H1 (cell line): ENCODE measurements around the gene ZNF132. TPM values are rescaled to one million over a fixed set of nuclear protein-coding genes. Genes with fewer than 3 reads are reported as not detected.

ENCODE experiments used
- CTCF ChIA-PET: fragments of 300-600 bp; sonication (Branson Sonifier 250); formaldehyde crosslinking; loops from one replicate; lab custom pipeline; 2021; ENCODE audit not compliant: partially characterized antibody; lab: Charles Lee
- POLR2A ChIA-PET: fragments of 300-600 bp; sonication (Branson Sonifier 250); formaldehyde crosslinking; loops from one replicate; lab custom pipeline; 2021; ENCODE audit warnings: inconsistent platforms; ENCODE audit not compliant: partially characterized antibody; lab: Charles Lee
- DNase-seq, 2 experiments: peaks; one replicate each; pipeline versions ENCODE4 v3.0.0 to v3.0.0-alpha.2; 2010 to 2022; ENCODE audit warnings: low spot score in 2 of 2, low read depth in 1 of 2, mixed read lengths in 1 of 2
- FAIRE-seq: peaks from 2 replicates; lab custom pipeline; 2011; peaks lifted over from hg19 to GRCh38; lab: Jason Lieb, UNC
- H2AFZ ChIP-seq: 2 replicates; pipeline ENCODE4 v1.8.1; 2012; ENCODE audit warnings: low read length, inconsistent platforms
- H2AK5ac ChIP-seq: 2 replicates; pipeline ENCODE4 v1.6.1; 2013; ENCODE audit warnings: low read depth, low read length
- H2BK120ac ChIP-seq: replicated peaks from 2 replicates; pipeline ENCODE3; 2013; ENCODE audit warnings: low read depth, low read length, inconsistent platforms
- H2BK12ac ChIP-seq: 2 replicates; pipeline ENCODE4 v1.6.1; 2013; ENCODE audit warnings: low read depth, low read length
- H2BK15ac ChIP-seq: 2 replicates; pipeline ENCODE4 v1.6.1; 2013; ENCODE audit warnings: low read length
- H2BK20ac ChIP-seq: 2 replicates; pipeline ENCODE4 v1.6.1; 2013; ENCODE audit warnings: low read length
- H2BK5ac ChIP-seq: 2 replicates; pipeline ENCODE4 v1.6.1; 2013; ENCODE audit warnings: low read depth, low read length
- H3K14ac ChIP-seq: 2 replicates; pipeline ENCODE4 v1.6.1; 2013; ENCODE audit warnings: inconsistent platforms; ENCODE audit not compliant: insufficient read length
- H3K18ac ChIP-seq: 2 replicates; pipeline ENCODE4 v1.6.1; 2013; ENCODE audit warnings: low read length; ENCODE audit errors: extremely low read depth
- H3K23ac ChIP-seq: 2 replicates; pipeline ENCODE4 v1.6.1; 2013; ENCODE audit warnings: inconsistent platforms; ENCODE audit not compliant: insufficient read length
- H3K23me2 ChIP-seq: 2 replicates; pipeline ENCODE4 v1.6.1; 2013; ENCODE audit warnings: low read depth, low read length
- H3K27ac ChIP-seq: 2 replicates; pipeline ENCODE4 v1.6.1; 2011; ENCODE audit warnings: low read depth, low read length, inconsistent platforms
- H3K27me3 ChIP-seq, 4 experiments: replicated peaks in 1 of 4; 1 replicate in 1 of 4; 2 replicates in 3 of 4; pipeline versions ENCODE4 v1.6.1 to v1.8.1; 2011 to 2013; ENCODE audit warnings: low read length in 3 of 4, mild to moderate bottlenecking in 3 of 4, inconsistent platforms in 2 of 4, mixed read lengths in 2 of 4, moderate library complexity in 1 of 4; ENCODE audit not compliant: control insufficient read depth in 3 of 4, insufficient read depth in 3 of 4; ENCODE audit errors: extremely low read depth in 1 of 4
- H3K36me3 ChIP-seq, 4 experiments: 2 replicates each; pipeline versions ENCODE4 v1.6.1 to v1.8.1; 2011 to 2013; ENCODE audit warnings: mild to moderate bottlenecking in 4 of 4, low read length in 3 of 4, moderate library complexity in 2 of 4, control low read depth in 1 of 4, inconsistent platforms in 1 of 4; ENCODE audit not compliant: insufficient read depth in 4 of 4, control insufficient read depth in 2 of 4
- H3K4ac ChIP-seq: replicated peaks from 2 replicates; pipeline ENCODE3; 2013; ENCODE audit warnings: low read length, low read depth, mixed read lengths, inconsistent platforms; ENCODE audit not compliant: insufficient read length
- H3K4me1 ChIP-seq, 4 experiments: replicated peaks in 1 of 4; 1 replicate in 1 of 4; 2 replicates in 3 of 4; pipeline versions ENCODE4 v1.6.1 to v1.8.1; 2011 to 2013; ENCODE audit warnings: low read length in 3 of 4, inconsistent platforms in 2 of 4, mixed read lengths in 1 of 4; ENCODE audit not compliant: insufficient read depth in 4 of 4, control insufficient read depth in 3 of 4
- H3K4me2 ChIP-seq, 2 experiments: 2 replicates each; pipeline versions ENCODE4 v1.6.1 to v1.8.1; 2011 to 2013; ENCODE audit warnings: low read depth in 2 of 2, low read length in 2 of 2, control low read depth in 1 of 2, inconsistent platforms in 1 of 2, mild to moderate bottlenecking in 1 of 2; ENCODE audit not compliant: insufficient read depth in 1 of 2
- H3K4me3 ChIP-seq, 4 experiments: fragments of 200-600, 300-600 bp in 1 of 4; sonication (generic), shearing (Covaris generic), sonication (Bioruptor Twin) in 1 of 4; 2 replicates each; pipeline versions ENCODE4 v1.5.1 to v1.8.1; 2011 to 2016; ENCODE audit warnings: low read length in 4 of 4, low read depth in 3 of 4, control low read depth in 2 of 4, inconsistent platforms in 2 of 4, mild to moderate bottlenecking in 2 of 4, mixed read lengths in 1 of 4, moderate library complexity in 1 of 4; ENCODE audit not compliant: insufficient read depth in 2 of 4; ENCODE audit errors: extremely low read depth in 1 of 4
- H3K56ac ChIP-seq: replicated peaks from 2 replicates; pipeline ENCODE3; 2013; ENCODE audit warnings: low read depth, mild to moderate bottlenecking, mixed read lengths, low read length, inconsistent platforms; ENCODE audit not compliant: insufficient read length
- H3K79me1 ChIP-seq: 2 replicates; pipeline ENCODE4 v1.6.1; 2013; ENCODE audit warnings: low read depth, low read length, control low read depth
- H3K79me2 ChIP-seq, 2 experiments: 2 replicates each; pipeline versions ENCODE4 v1.6.1 to v1.8.1; 2012 to 2013; ENCODE audit warnings: low read length in 2 of 2, mild to moderate bottlenecking in 2 of 2, inconsistent platforms in 1 of 2; ENCODE audit not compliant: insufficient read depth in 2 of 2, control insufficient read depth in 1 of 2
- H3K9ac ChIP-seq, 4 experiments: replicated peaks in 1 of 4; 1 replicate in 1 of 4; 2 replicates in 3 of 4; pipeline versions ENCODE4 v1.6.1 to v1.8.1; 2011 to 2013; ENCODE audit warnings: low read depth in 3 of 4, low read length in 3 of 4, control low read depth in 2 of 4, mild to moderate bottlenecking in 2 of 4, moderate library complexity in 2 of 4, inconsistent platforms in 1 of 4; ENCODE audit errors: extremely low read depth in 1 of 4
- H3K9me3 ChIP-seq, 2 experiments: 2 replicates each; pipeline versions ENCODE4 v1.6.1 to v1.8.1; 2012 to 2013; ENCODE audit warnings: mild to moderate bottlenecking in 2 of 2, moderate library complexity in 2 of 2, control low read depth in 1 of 2, inconsistent platforms in 1 of 2, low read depth in 1 of 2, low read length in 1 of 2, mixed read lengths in 1 of 2; ENCODE audit not compliant: insufficient read depth in 2 of 2
- H4K20me1 ChIP-seq, 2 experiments: replicated peaks in 1 of 2; 2 replicates each; pipeline versions ENCODE3 to v1.8.1; 2011 to 2013; ENCODE audit warnings: inconsistent platforms in 2 of 2, low read length in 2 of 2, mild to moderate bottlenecking in 1 of 2; ENCODE audit not compliant: insufficient read depth in 2 of 2, control insufficient read depth in 1 of 2
- H4K5ac ChIP-seq: 2 replicates; pipeline ENCODE4 v1.6.1; 2013; ENCODE audit warnings: low read length, low read depth, mixed read lengths, inconsistent platforms; ENCODE audit not compliant: insufficient read length
- H4K8ac ChIP-seq: 2 replicates; pipeline ENCODE4 v1.8.0; 2013; ENCODE audit warnings: mild to moderate bottlenecking, moderate library complexity, low read length, inconsistent platforms; ENCODE audit not compliant: insufficient read depth; ENCODE audit errors: extremely low read depth
- H4K91ac ChIP-seq: replicated peaks from 2 replicates; pipeline ENCODE3; 2013; ENCODE audit warnings: low read length, mixed read lengths, inconsistent platforms; ENCODE audit not compliant: insufficient read length
- FOSL1 ChIP-seq: IDR thresholded peaks from 2 replicates; pipeline ENCODE4 v1.6.1; 2011; ENCODE audit warnings: mild to moderate bottlenecking, low read depth, low read length, moderate library complexity; ENCODE audit not compliant: insufficient read depth
- JUND ChIP-seq: IDR thresholded peaks from 2 replicates; pipeline ENCODE4 v1.6.1; 2011; ENCODE audit warnings: mild to moderate bottlenecking, improper control_type of control experiment, low read length
- NANOG ChIP-seq: IDR thresholded peaks from 2 replicates; pipeline ENCODE4 v1.6.1; 2011; ENCODE audit warnings: low read length, low read depth, mild to moderate bottlenecking, inconsistent platforms; ENCODE audit not compliant: insufficient read depth, poor library complexity, severe bottlenecking
- PHF8 ChIP-seq: fragments of 200-600 bp; sonication (generic); conservative IDR thresholded peaks from 2 replicates; pipeline ENCODE4 v1.7.1; 2012; ENCODE audit warnings: low read depth, mild to moderate bottlenecking, inconsistent platforms, low read length, moderate library complexity
- RNF2 ChIP-seq: fragments of 200-900, 300-1000 bp; sonication (generic); IDR thresholded peaks from 2 replicates; pipeline ENCODE4 v1.7.1; 2016; ENCODE audit warnings: borderline replicate concordance, low read depth, mild to moderate bottlenecking, antibody characterized with exemption, low read length; ENCODE audit not compliant: poor library complexity, severe bottlenecking; ENCODE audit errors: missing control alignments
- SAP30 ChIP-seq: fragments of 300-600 bp; sonication (generic); IDR thresholded peaks from 2 replicates; pipeline ENCODE4 v1.7.1; 2012; ENCODE audit warnings: low read length, moderate library complexity, mild to moderate bottlenecking, inconsistent platforms; ENCODE audit not compliant: insufficient read depth, insufficient replicate concordance
- TAF7 ChIP-seq: optimal IDR thresholded peaks from 2 replicates; pipeline ENCODE3; 2011; ENCODE audit warnings: low read depth, mild to moderate bottlenecking, inconsistent platforms, low read length, moderate library complexity, borderline replicate concordance
- TCF12 ChIP-seq: IDR thresholded peaks from 2 replicates; pipeline ENCODE4 v1.6.1; 2011; ENCODE audit warnings: low read depth, mild to moderate bottlenecking, low read length
- WGBS, 2 experiments: shearing (Covaris generic) in 1 of 2; methylation state at CpG; one replicate each; pipeline versions ENCODE4 v1.1.6 to v1.1.7; 2013 to 2015; ENCODE audit warnings: low lambda C conversion rate in 2 of 2, mixed read lengths in 2 of 2, inconsistent platforms in 1 of 2, low coverage in 1 of 2, missing lambda C conversion rate in 1 of 2; ENCODE audit not compliant: insufficient replicate concordance in 2 of 2, insufficient coverage in 1 of 2, insufficient read length in 1 of 2; ENCODE audit errors: extremely low coverage in 1 of 2, missing lambda C conversion rate in 1 of 2; 5-methylcytosine and 5-hydroxymethylcytosine counted together
- polyA plus RNA-seq, 7 experiments: library from polyadenylated mRNA; depleted of rRNA in 3 of 7; stranded (reverse) in 5 of 7; unstranded in 2 of 7; fragments of >200 nt in 5 of 7; fragments of 200-250 nt in 2 of 7; gene quantifications; 1 replicate in 5 of 7; 2 replicates in 1 of 7; 4 replicates in 1 of 7; pipeline versions ENCODE4 v1.2.1 to v1.2.3, GENCODE V29; 2011 to 2013; ENCODE audit warnings: missing spikeins in 2 of 7, mixed read lengths in 2 of 7
- total RNA-seq: library from RNA; stranded (reverse); fragmentation: NEBNext Ultra II Directional; extraction: Animal tissue kit (Norgen Biotek cat#: 25700); gene quantifications from 2 replicates; pipeline ENCODE4 v1.2.1, GENCODE V29; 2021

The ZNF132 gene
- total and polyA plus RNA-seq, 2 of the 8 experiments (the other 6 are each of a cell fraction or from before 2014, with no cell fraction given): 0.89 to 1.9 TPM

GRCh38 chr19:58393725-58394033, 46.3 kb downstream of the ZNF132 start:
- no peak overlapping the region for H2AK5ac ChIP-seq
- no peak overlapping the region for H4K8ac ChIP-seq
- no peak overlapping the region for H4K5ac ChIP-seq
- H4K20me1 ChIP-seq: peaks cover 14 to 19% of the 10 kb centered on the region in 2 experiments
- H3K9me3 ChIP-seq: no peaks in the 10 kb centered on the region
- no peak overlapping the region for H3K14ac ChIP-seq
- H3K4me1 ChIP-seq: peaks cover 0 to 20% (median 12%) of the 10 kb centered on the region in 4 experiments; a peak in 5 of 7 replicates
- no peak overlapping the region for H3K23ac ChIP-seq
- H3K4ac ChIP-seq: no peak overlapping the region
- no peak overlapping the region for H2BK15ac ChIP-seq
- H3K4me2 ChIP-seq: no peak overlapping the region
- no peak overlapping the region for H3K18ac ChIP-seq
- H2AFZ ChIP-seq: no peak overlapping the region
- POLR2A ChIA-PET: no interaction called here
- H3K27me3 ChIP-seq: peaks cover 3 to 13% (median 11%) of the 10 kb centered on the region in 4 experiments; a peak in 6 of 7 replicates
- no peak overlapping the region for H3K4me3 ChIP-seq
- peaks cover 0 to 25% of the 10 kb centered on the region in 2 experiments; a peak in 2 of 4 replicates for H3K79me2 ChIP-seq
- TF ChIP-seq JUND (no peak), TAF7 (no peak), TCF12 (no peak), RNF2 (no peak), NANOG (no peak), PHF8 (no peak), SAP30 (no peak), FOSL1 (no peak)
- TF ChIP-seq, all 59 proteins: peak for 0
- H3K79me1 ChIP-seq: 0 out of 2 replicates have a peak, but pooled peaks cover 2% of the 10 kb centered on the region
- no peak overlapping the region for H4K91ac ChIP-seq
- DNase-seq: no peak
- no peak overlapping the region for H2BK5ac ChIP-seq
- H3K36me3 ChIP-seq: peaks cover 19 to 51% (median 40%) of the 10 kb centered on the region in 4 experiments
- WGBS, 2 experiments: 90% methylated on average over 4 of the region's 4 CpGs; no CpG with 5 or more reads in 1 of the 2 experiments
- FAIRE-seq: no peak
- H3K23me2 ChIP-seq: peaks cover 7% of the 10 kb centered on the region; the same call in 1 of the 2 replicates
- H2BK12ac ChIP-seq: no peak overlapping the region
- H2BK120ac ChIP-seq: no peak overlapping the region
- H3K56ac ChIP-seq: no peak overlapping the region
- H3K27ac ChIP-seq: no peak overlapping the region
- CTCF ChIA-PET: no interaction called here
- no peak overlapping the region for H2BK20ac ChIP-seq
- no peak overlapping the region for H3K9ac ChIP-seq
